GM23338 (cell line): ENCODE measurements around the gene C2orf92. TPM values are rescaled to one million over a fixed set of nuclear protein-coding genes. Genes with fewer than 3 reads are reported as not detected.

Experiments used
- ATAC-seq: fragments of 200-7000 bp; cut with Tn5 transposase; 3 replicates; pipeline ENCODE4 v1.9.1; 2020
- DNase-seq: peaks from one replicate; pipeline ENCODE4 v3.0.0-alpha.2; 2015; ENCODE audit warnings: low spot score
- H2AFZ ChIP-seq: fragments of 200-600 bp; sonication (generic); 2 replicates; pipeline ENCODE4 v1.8.0; 2016; ENCODE audit warnings: antibody characterized with exemption, mild to moderate bottlenecking, moderate library complexity
- H3F3A ChIP-seq: fragments of 200-600 bp; sonication (generic); replicated peaks from 2 replicates; pipeline ENCODE4 v1.8.0; 2017; ENCODE audit warnings: antibody characterized with exemption, mixed run types, low read depth
- H3K27ac ChIP-seq: fragments of 200-600 bp; sonication (generic); 2 replicates; pipeline ENCODE4 v1.6.1; 2016; ENCODE audit warnings: low read depth
- H3K27me3 ChIP-seq: fragments of 200-600 bp; sonication (generic); 2 replicates; pipeline ENCODE4 v1.8.0; 2016; ENCODE audit warnings: mild to moderate bottlenecking, mixed run types, moderate library complexity; ENCODE audit not compliant: insufficient read depth
- H3K36me3 ChIP-seq: fragments of 200-600 bp; sonication (generic); 2 replicates; pipeline ENCODE4 v1.8.0; 2016; ENCODE audit warnings: mild to moderate bottlenecking; ENCODE audit not compliant: insufficient read depth
- H3K4me1 ChIP-seq: fragments of 200-600 bp; sonication (generic); 2 replicates; pipeline ENCODE4 v1.8.0; 2016; ENCODE audit warnings: mild to moderate bottlenecking, moderate library complexity; ENCODE audit not compliant: insufficient read depth
- H3K4me2 ChIP-seq: fragments of 200-600 bp; sonication (generic); 2 replicates; pipeline ENCODE4 v1.7.1; 2017; ENCODE audit warnings: mixed run types
- H3K4me3 ChIP-seq: fragments of 200-600 bp; sonication (generic); 2 replicates; pipeline ENCODE4 v1.6.1; 2016; ENCODE audit warnings: mixed run types
- H3K79me2 ChIP-seq: fragments of 200-600 bp; sonication (generic); replicated peaks from 2 replicates; pipeline ENCODE4 v1.8.0; 2017; ENCODE audit warnings: mild to moderate bottlenecking; ENCODE audit not compliant: insufficient read depth
- H3K9me2 ChIP-seq: fragments of 200-600 bp; sonication (generic); 2 replicates; pipeline ENCODE4 v1.8.0; 2017; ENCODE audit not compliant: insufficient read depth
- H4K20me1 ChIP-seq: fragments of 200-600 bp; sonication (generic); replicated peaks from 2 replicates; pipeline ENCODE4 v1.8.0; 2017; ENCODE audit warnings: mild to moderate bottlenecking; ENCODE audit not compliant: insufficient read depth
- H3K27ac Mint-ChIP-seq: 2 replicates; pipeline ENCODE4 v1.8.0; 2020; ENCODE audit warnings: inconsistent platforms, mild to moderate bottlenecking, moderate library complexity, mixed read lengths
- H3K27me3 Mint-ChIP-seq: 3 replicates; pipeline ENCODE4 v1.8.0; 2022; ENCODE audit warnings: low read depth, mild to moderate bottlenecking, moderate library complexity, mixed read lengths, inconsistent platforms; ENCODE audit not compliant: insufficient read depth, poor library complexity
- H3K36me3 Mint-ChIP-seq: 3 replicates; pipeline ENCODE4 v1.8.0; 2021; ENCODE audit warnings: low read depth, mild to moderate bottlenecking, inconsistent platforms, moderate library complexity, mixed read lengths
- H3K4me1 Mint-ChIP-seq: 3 replicates; pipeline ENCODE4 v1.8.0; 2020; ENCODE audit warnings: mild to moderate bottlenecking, inconsistent platforms, mixed read lengths
- H3K4me3 Mint-ChIP-seq: 3 replicates; pipeline ENCODE4 v1.8.0; 2021; ENCODE audit warnings: moderate library complexity, mild to moderate bottlenecking, inconsistent platforms, mixed read lengths
- H3K9me3 Mint-ChIP-seq: 3 replicates; pipeline ENCODE4 v1.8.0; 2020; ENCODE audit warnings: moderate library complexity, mild to moderate bottlenecking, inconsistent platforms, mixed read lengths
- CREB1 ChIP-seq: fragments of 250-450 bp; sonication (Bioruptor Pico); IDR thresholded peaks from 2 replicates; pipeline ENCODE4 v1.5.0; 2020; ENCODE audit warnings: low read depth, mild to moderate bottlenecking, moderate library complexity
- EZH2phosphoT487 ChIP-seq: fragments of 200-600 bp; sonication (generic); IDR thresholded peaks from one replicate; pipeline ENCODE4 v1.8.1; 2018; ENCODE audit warnings: antibody characterized with exemption; ENCODE audit not compliant: unreplicated experiment
- JUNB ChIP-seq: IDR thresholded peaks from one replicate; pipeline ENCODE4 v1.6.1; 2016; ENCODE audit warnings: antibody characterized with exemption; ENCODE audit not compliant: unreplicated experiment
- POLR2AphosphoS5 ChIP-seq: IDR thresholded peaks from 2 replicates; pipeline ENCODE4 v1.6.1; 2016; ENCODE audit warnings: antibody characterized with exemption, low read depth
- ZNF114 ChIP-seq: fragments of 250-450 bp; sonication (Bioruptor Pico); IDR thresholded peaks from 2 replicates; pipeline ENCODE4 v1.5.0; 2020; ENCODE audit warnings: mild to moderate bottlenecking, moderate library complexity
- ZNF331 ChIP-seq: fragments of 250-450 bp; sonication (Bioruptor Pico); IDR thresholded peaks from 2 replicates; pipeline ENCODE4 v1.5.0; 2020; ENCODE audit warnings: low read depth, mild to moderate bottlenecking, moderate library complexity
- ZNF462 ChIP-seq: fragments of 250-450 bp; sonication (Bioruptor Pico); IDR thresholded peaks from 2 replicates; pipeline ENCODE4 v1.5.0; 2020; ENCODE audit warnings: mild to moderate bottlenecking, moderate library complexity
- polyA plus RNA-seq: library from polyadenylated mRNA; unstranded; fragments of >200 nt; fragmentation: Nextera tagmentation; extraction: Ambion mirVana; gene quantifications from 2 replicates; pipeline ENCODE4 v1.2.1, GENCODE V29; 2016
- total RNA-seq: library from RNA; depleted of rRNA; stranded (reverse); fragments of >200 nt; shearing (Covaris generic); gene quantifications from 2 replicates; pipeline ENCODE4 v1.2.3, GENCODE V29; 2014
- TF ChIP-seq, protein P1 (sequence below): IDR thresholded peaks from 2 replicates; pipeline ENCODE4 v1.6.1; 2016; ENCODE audit warnings: antibody characterized with exemption
- TF ChIP-seq, protein P2 (sequence below), 2 experiments: fragments of 200-600 bp in 1 of 2; sonication (generic) in 1 of 2; conservative IDR thresholded peaks; 2 replicates each; pipeline versions ENCODE4 v1.5.1 to v1.6.1; 2016 to 2017; ENCODE audit warnings: antibody characterized with exemption in 2 of 2, low read depth in 2 of 2, mild to moderate bottlenecking in 2 of 2, moderate library complexity in 1 of 2
- TF ChIP-seq, protein P3 (sequence below): IDR thresholded peaks from one replicate; pipeline ENCODE4 v1.6.1; 2018; ENCODE audit warnings: antibody characterized with exemption; ENCODE audit not compliant: unreplicated experiment

Gene C2orf92
- total and polyA plus RNA-seq, 2 experiments from 2014 or later: 1.7 to 2.6 TPM

DNA sequence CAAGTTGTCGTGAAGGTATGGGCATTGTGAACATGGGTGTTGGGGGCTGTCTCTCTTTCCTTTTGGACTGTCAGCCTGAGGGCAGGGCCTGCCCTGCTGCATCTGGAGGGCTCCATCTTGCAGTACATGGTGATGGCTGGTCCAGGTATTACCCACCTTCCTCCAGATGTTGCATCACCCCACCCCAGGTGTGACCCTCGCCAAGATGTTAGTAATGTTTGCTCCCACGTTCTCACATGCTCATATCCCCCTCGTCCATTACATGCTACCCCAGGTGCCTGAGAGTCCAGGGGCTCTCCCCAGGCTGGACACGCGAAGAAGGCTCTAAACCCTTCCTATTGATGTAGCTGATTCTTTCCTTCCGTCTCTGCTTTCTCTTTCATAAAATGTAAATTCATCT, 57.8 kb downstream of the C2orf92 start:
- Histone ChIP-seq H3K79me2 (no peaks in the 10 kb centered on the region), H3K9me2 (no peaks in the 10 kb centered on the region), H3K4me2 (no peak overlapping the region), H4K20me1 (no peaks in the 10 kb centered on the region), H3K4me1 (no peaks in the 10 kb centered on the region), H3K36me3 (no peaks in the 10 kb centered on the region), H3K27me3 (no peaks in the 10 kb centered on the region), H2AFZ (no peak overlapping the region), H3K4me3 (no peak overlapping the region), H3F3A (no peaks in the 10 kb centered on the region), H3K27ac (no peak overlapping the region)
- Mint-ChIP-seq H3K4me3 (no peak overlapping the region), H3K27me3 (peaks cover 6% of the 10 kb centered on the region), H3K36me3 (no peaks in the 10 kb centered on the region; the same call in 2 of the 3 replicates), H3K4me1 (no peaks in the 10 kb centered on the region; the same call in 2 of the 3 replicates), H3K9me3 (peaks cover 5% of the 10 kb centered on the region; the same call in 1 of the 3 replicates), H3K27ac (no peak overlapping the region)
- TF ChIP-seq EZH2phosphoT487 (no peak), JUNB (no peak), POLR2AphosphoS5 (no peak), CREB1 (CRISPR knock-in tag) (no peak), ZNF462 (CRISPR knock-in tag) (no peak), ZNF331 (CRISPR knock-in tag) (no peak), ZNF114 (CRISPR knock-in tag) (no peak)
- TF ChIP-seq, protein P1, sequence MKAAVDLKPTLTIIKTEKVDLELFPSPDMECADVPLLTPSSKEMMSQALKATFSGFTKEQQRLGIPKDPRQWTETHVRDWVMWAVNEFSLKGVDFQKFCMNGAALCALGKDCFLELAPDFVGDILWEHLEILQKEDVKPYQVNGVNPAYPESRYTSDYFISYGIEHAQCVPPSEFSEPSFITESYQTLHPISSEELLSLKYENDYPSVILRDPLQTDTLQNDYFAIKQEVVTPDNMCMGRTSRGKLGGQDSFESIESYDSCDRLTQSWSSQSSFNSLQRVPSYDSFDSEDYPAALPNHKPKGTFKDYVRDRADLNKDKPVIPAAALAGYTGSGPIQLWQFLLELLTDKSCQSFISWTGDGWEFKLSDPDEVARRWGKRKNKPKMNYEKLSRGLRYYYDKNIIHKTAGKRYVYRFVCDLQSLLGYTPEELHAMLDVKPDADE: no peak
- TF ChIP-seq, protein P2, sequence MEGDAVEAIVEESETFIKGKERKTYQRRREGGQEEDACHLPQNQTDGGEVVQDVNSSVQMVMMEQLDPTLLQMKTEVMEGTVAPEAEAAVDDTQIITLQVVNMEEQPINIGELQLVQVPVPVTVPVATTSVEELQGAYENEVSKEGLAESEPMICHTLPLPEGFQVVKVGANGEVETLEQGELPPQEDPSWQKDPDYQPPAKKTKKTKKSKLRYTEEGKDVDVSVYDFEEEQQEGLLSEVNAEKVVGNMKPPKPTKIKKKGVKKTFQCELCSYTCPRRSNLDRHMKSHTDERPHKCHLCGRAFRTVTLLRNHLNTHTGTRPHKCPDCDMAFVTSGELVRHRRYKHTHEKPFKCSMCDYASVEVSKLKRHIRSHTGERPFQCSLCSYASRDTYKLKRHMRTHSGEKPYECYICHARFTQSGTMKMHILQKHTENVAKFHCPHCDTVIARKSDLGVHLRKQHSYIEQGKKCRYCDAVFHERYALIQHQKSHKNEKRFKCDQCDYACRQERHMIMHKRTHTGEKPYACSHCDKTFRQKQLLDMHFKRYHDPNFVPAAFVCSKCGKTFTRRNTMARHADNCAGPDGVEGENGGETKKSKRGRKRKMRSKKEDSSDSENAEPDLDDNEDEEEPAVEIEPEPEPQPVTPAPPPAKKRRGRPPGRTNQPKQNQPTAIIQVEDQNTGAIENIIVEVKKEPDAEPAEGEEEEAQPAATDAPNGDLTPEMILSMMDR (conservative IDR thresholded peaks at IDR 0.05; ENCODE audit: low read depth in 2 of 2): no peak
- TF ChIP-seq, protein P3, sequence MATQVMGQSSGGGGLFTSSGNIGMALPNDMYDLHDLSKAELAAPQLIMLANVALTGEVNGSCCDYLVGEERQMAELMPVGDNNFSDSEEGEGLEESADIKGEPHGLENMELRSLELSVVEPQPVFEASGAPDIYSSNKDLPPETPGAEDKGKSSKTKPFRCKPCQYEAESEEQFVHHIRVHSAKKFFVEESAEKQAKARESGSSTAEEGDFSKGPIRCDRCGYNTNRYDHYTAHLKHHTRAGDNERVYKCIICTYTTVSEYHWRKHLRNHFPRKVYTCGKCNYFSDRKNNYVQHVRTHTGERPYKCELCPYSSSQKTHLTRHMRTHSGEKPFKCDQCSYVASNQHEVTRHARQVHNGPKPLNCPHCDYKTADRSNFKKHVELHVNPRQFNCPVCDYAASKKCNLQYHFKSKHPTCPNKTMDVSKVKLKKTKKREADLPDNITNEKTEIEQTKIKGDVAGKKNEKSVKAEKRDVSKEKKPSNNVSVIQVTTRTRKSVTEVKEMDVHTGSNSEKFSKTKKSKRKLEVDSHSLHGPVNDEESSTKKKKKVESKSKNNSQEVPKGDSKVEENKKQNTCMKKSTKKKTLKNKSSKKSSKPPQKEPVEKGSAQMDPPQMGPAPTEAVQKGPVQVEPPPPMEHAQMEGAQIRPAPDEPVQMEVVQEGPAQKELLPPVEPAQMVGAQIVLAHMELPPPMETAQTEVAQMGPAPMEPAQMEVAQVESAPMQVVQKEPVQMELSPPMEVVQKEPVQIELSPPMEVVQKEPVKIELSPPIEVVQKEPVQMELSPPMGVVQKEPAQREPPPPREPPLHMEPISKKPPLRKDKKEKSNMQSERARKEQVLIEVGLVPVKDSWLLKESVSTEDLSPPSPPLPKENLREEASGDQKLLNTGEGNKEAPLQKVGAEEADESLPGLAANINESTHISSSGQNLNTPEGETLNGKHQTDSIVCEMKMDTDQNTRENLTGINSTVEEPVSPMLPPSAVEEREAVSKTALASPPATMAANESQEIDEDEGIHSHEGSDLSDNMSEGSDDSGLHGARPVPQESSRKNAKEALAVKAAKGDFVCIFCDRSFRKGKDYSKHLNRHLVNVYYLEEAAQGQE: no peak
- DNase-seq: no peak
- ATAC-seq: no peak
